OCI-LY7 (cell line): Measurements from ENCODE around the gene FOLR1. TPM values are rescaled to one million over a fixed set of nuclear protein-coding genes. Genes with fewer than 3 reads are reported as not detected.

Source experiments
- BruUV-seq: library from RNA; stranded (reverse); fragments of 400-500 nt; replicated peaks from 2 replicates; lab custom pipeline; 2021; lab: Mats Ljungman, UMichigan
- CTCF ChIA-PET: fragments of 300-600 bp; sonication (Branson Sonifier 250); formaldehyde crosslinking; loops from one replicate; lab custom pipeline; 2022; ENCODE audit warnings: antibody characterized with exemption; ENCODE audit not compliant: unreplicated experiment; lab: Charles Lee
- POLR2A ChIA-PET: fragments of 300-600 bp; sonication (Branson Sonifier 250); formaldehyde crosslinking; loops from one replicate; lab custom pipeline; 2022; ENCODE audit warnings: antibody characterized with exemption; lab: Charles Lee
- DNase-seq: peaks from one replicate; pipeline ENCODE4 v3.0.0-alpha.2; 2015; ENCODE audit warnings: low spot score
- H2AFZ ChIP-seq: fragments of 200-600 bp; sonication (generic), shearing (Covaris generic); 2 replicates; pipeline ENCODE4 v1.6.1; 2014; ENCODE audit warnings: mild to moderate bottlenecking, antibody characterized with exemption, low read length, moderate library complexity
- H3K27ac ChIP-seq: fragments of 200-600 bp; sonication (generic); 2 replicates; pipeline ENCODE4 v1.5.1; 2014; ENCODE audit warnings: mixed run types, low read depth, mild to moderate bottlenecking, moderate library complexity, low read length, inconsistent platforms; ENCODE audit not compliant: poor library complexity, severe bottlenecking
- H3K36me3 ChIP-seq: fragments of 200-600 bp; sonication (generic); 2 replicates; pipeline ENCODE4 v1.6.1; 2014; ENCODE audit warnings: mild to moderate bottlenecking, antibody characterized with exemption, low read length, moderate library complexity, mixed read lengths; ENCODE audit not compliant: insufficient read depth
- H3K4me1 ChIP-seq: fragments of 200-600 bp; sonication (generic); 2 replicates; pipeline ENCODE4 v1.5.1; 2014; ENCODE audit warnings: mild to moderate bottlenecking, low read length; ENCODE audit not compliant: insufficient read depth, poor library complexity, severe bottlenecking
- H3K4me2 ChIP-seq: fragments of 200-600 bp; sonication (generic); 2 replicates; pipeline ENCODE4 v1.6.1; 2014; ENCODE audit warnings: mild to moderate bottlenecking, low read length
- H3K4me3 ChIP-seq: fragments of 200-600 bp; sonication (generic); 2 replicates; pipeline ENCODE4 v1.5.1; 2014; ENCODE audit warnings: mild to moderate bottlenecking, low read depth, low read length; ENCODE audit not compliant: poor library complexity, severe bottlenecking
- H3K79me2 ChIP-seq: fragments of 200-600 bp; sonication (generic); 2 replicates; pipeline ENCODE4 v1.6.1; 2016; ENCODE audit warnings: low read depth, mild to moderate bottlenecking, low read length, moderate library complexity, mixed read lengths; ENCODE audit not compliant: insufficient read depth
- H3K9me2 ChIP-seq: fragments of 200-600 bp; sonication (generic); 2 replicates; pipeline ENCODE4 v1.6.1; 2016; ENCODE audit warnings: mild to moderate bottlenecking, low read length, mixed read lengths; ENCODE audit not compliant: insufficient read depth
- H3K9me3 ChIP-seq: fragments of 200-600 bp; sonication (generic); 2 replicates; pipeline ENCODE4 v1.6.1; 2014; ENCODE audit warnings: mild to moderate bottlenecking, mixed run types, low read length, mixed read lengths
- H4K20me1 ChIP-seq: fragments of 200-600 bp; sonication (generic); 2 replicates; pipeline ENCODE4 v1.6.1; 2014; ENCODE audit warnings: mild to moderate bottlenecking, antibody characterized with exemption, low read length, moderate library complexity, mixed read lengths; ENCODE audit not compliant: insufficient read depth
- CTCF ChIP-seq: fragments of 200-600 bp; sonication (generic); conservative IDR thresholded peaks from 2 replicates; pipeline ENCODE4 v1.5.1; 2014; ENCODE audit warnings: mild to moderate bottlenecking, antibody characterized with exemption, low read length, moderate library complexity, mixed read lengths
- EZH2phosphoT487 ChIP-seq: fragments of 200-600 bp; sonication (generic); IDR thresholded peaks from 2 replicates; pipeline ENCODE4 v1.6.1; 2018; ENCODE audit warnings: low read depth, borderline replicate concordance, mild to moderate bottlenecking, mixed run types, antibody characterized with exemption, low read length, moderate library complexity, mixed read lengths
- intact Hi-C: fragments of 100-400 bp; cut with micrococcal nuclease; formaldehyde crosslinking; loops from one replicate; pipeline ENCODE4 v1.10.0; 2022; ENCODE audit not compliant: unreplicated experiment
- total RNA-seq, 2 experiments: library from RNA; depleted of rRNA in 1 of 2; stranded (reverse); fragments of >200 nt in 1 of 2; shearing (Covaris generic) in 1 of 2; gene quantifications; 2 replicates each; pipeline ENCODE4 v1.2.3, GENCODE V29; 2014 to 2022

Gene FOLR1
- total RNA-seq, 2 experiments from 2014 or later: not detected

- no peak within 1 kb of the TSS for H3K4me2 ChIP-seq
- no peaks in the 10 kb centered on the region for H3K9me3 ChIP-seq
- no TSS peak for BruUV-seq
- intact Hi-C loops: no loop called here
- H3K27ac ChIP-seq: no peak within 1 kb of the TSS
- DNase-seq: no peak
- no peak within 1 kb of the TSS for H2AFZ ChIP-seq
- CTCF ChIA-PET: no interaction called here
- no peaks in the 10 kb centered on the region for H3K79me2 ChIP-seq
- no peak within 1 kb of the TSS for H3K4me3 ChIP-seq
- TF ChIP-seq EZH2phosphoT487 (no peak), CTCF (no peak)
- POLR2A ChIA-PET: no interaction called here
- no peaks in the 10 kb centered on the region for H4K20me1 ChIP-seq
- no peaks in the 10 kb centered on the region for H3K4me1 ChIP-seq
- no peaks in the 10 kb centered on the region for H3K36me3 ChIP-seq
- no peaks in the 10 kb centered on the region for H3K9me2 ChIP-seq
Observed at GRCh38 chr11:72244060-72244360, 52.1 kb downstream of the FOLR1 start, which contains the start of gene PHOX2A. PHOX2A (minus strand) TSS chr11:72244176; CDS start chr11:72244004, 172 bp downstream.

- no peak overlapping the region for H2AFZ ChIP-seq
- H3K4me1 ChIP-seq: no peaks in the 10 kb centered on the region
- no peaks in the 10 kb centered on the region for H3K36me3 ChIP-seq
- no peak for DNase-seq
- no peaks in the 10 kb centered on the region for H3K9me3 ChIP-seq
- ChIA-PET POLR2A (no interaction called here), CTCF (interaction anchor here (0.5 kb wide), 1 partner anchor 61 kb away, joined by 10 read pairs; no protein-coding TSS in a partner anchor)
- no peak overlapping the region for H3K4me3 ChIP-seq
- intact Hi-C loops: no loop called here
- no peaks in the 10 kb centered on the region for H3K9me2 ChIP-seq
- BruUV-seq: no TSS peak
- no peaks in the 10 kb centered on the region for H3K79me2 ChIP-seq
- no peak overlapping the region for H3K27ac ChIP-seq
- no peak overlapping the region for H3K4me2 ChIP-seq
- H4K20me1 ChIP-seq: no peaks in the 10 kb centered on the region
- TF ChIP-seq CTCF: no peak
- no peak for TF ChIP-seq EZH2phosphoT487
Observed at GRCh38 chr11:72244361-72245262, 52.7 kb downstream of the FOLR1 start.

- Histone ChIP-seq H2AFZ (no peak overlapping the region), H3K9me3 (no peaks in the 10 kb centered on the region), H3K4me1 (no peaks in the 10 kb centered on the region), H3K4me2 (no peak overlapping the region), H3K36me3 (no peaks in the 10 kb centered on the region), H3K4me3 (no peak overlapping the region), H4K20me1 (no peaks in the 10 kb centered on the region), H3K9me2 (no peaks in the 10 kb centered on the region), H3K79me2 (no peaks in the 10 kb centered on the region), H3K27ac (no peak overlapping the region)
- CTCF ChIA-PET: interaction anchor here (0.5 kb wide), 1 partner anchor 61 kb away, joined by 10 read pairs; no protein-coding TSS in a partner anchor
- POLR2A ChIA-PET: no interaction called here
- DNase-seq: no peak
- BruUV-seq: no TSS peak
- intact Hi-C loops: no loop called here
- TF ChIP-seq CTCF: no peak
- no peak for TF ChIP-seq EZH2phosphoT487
Observed at GRCh38 chr11:72245263-72245816, 53.4 kb downstream of the FOLR1 start.
